GM10248 (cell line): ENCODE data around the gene MYT1.

ENCODE experiments used
- CTCF ChIA-PET: fragments of 300-600 bp; sonication (Branson Sonifier 250); formaldehyde crosslinking; extraction: SDS; loops from one replicate; lab custom pipeline; 2021; ENCODE audit warnings: antibody characterized with exemption; lab: Yijun Ruan, JAX
- POLR2A ChIA-PET: fragments of 350-650 bp; sonication (Branson Sonifier 250); formaldehyde crosslinking; extraction: SDS; loops from one replicate; lab custom pipeline; 2020; ENCODE audit warnings: antibody characterized with exemption; lab: Yijun Ruan, JAX
- DNase-seq: peaks from one replicate; pipeline ENCODE4 v3.0.0; 2012; ENCODE audit errors: extremely low spot score
- TF ChIP-seq, protein P1 (sequence below): IDR thresholded peaks from 2 replicates; pipeline ENCODE4 v1.5.1; 2012; ENCODE audit warnings: mild to moderate bottlenecking, low read depth; ENCODE audit errors: extremely low read depth, missing control alignments, control extremely low read depth

Gene MYT1

DNA sequence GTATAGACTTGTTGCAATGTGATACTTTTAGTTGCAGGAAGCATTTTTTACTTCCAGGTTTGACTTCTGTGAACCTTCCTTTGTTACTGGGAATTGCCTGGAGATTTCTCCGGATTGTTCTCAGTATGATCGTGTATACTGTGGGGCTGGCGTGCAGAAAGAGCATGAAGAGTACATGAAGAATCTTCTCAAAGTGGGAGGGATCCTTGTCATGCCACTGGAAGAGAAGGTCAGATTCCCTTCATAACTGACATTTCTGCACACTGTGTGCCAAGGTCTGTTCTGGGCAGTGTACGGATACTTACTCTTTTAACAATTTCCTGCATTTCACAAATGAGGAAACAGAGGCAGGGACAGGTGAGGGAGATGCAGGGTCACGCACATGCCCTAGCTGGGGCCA is 100.9 kb downstream of the MYT1 start:
- ChIA-PET CTCF (interaction anchor here (2.6 kb wide), 1 partner anchor 21 kb away, joined by 8 read pairs; no protein-coding TSS in a partner anchor), POLR2A (no interaction called here)
- TF ChIP-seq, protein P1, sequence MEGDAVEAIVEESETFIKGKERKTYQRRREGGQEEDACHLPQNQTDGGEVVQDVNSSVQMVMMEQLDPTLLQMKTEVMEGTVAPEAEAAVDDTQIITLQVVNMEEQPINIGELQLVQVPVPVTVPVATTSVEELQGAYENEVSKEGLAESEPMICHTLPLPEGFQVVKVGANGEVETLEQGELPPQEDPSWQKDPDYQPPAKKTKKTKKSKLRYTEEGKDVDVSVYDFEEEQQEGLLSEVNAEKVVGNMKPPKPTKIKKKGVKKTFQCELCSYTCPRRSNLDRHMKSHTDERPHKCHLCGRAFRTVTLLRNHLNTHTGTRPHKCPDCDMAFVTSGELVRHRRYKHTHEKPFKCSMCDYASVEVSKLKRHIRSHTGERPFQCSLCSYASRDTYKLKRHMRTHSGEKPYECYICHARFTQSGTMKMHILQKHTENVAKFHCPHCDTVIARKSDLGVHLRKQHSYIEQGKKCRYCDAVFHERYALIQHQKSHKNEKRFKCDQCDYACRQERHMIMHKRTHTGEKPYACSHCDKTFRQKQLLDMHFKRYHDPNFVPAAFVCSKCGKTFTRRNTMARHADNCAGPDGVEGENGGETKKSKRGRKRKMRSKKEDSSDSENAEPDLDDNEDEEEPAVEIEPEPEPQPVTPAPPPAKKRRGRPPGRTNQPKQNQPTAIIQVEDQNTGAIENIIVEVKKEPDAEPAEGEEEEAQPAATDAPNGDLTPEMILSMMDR = no peak
- DNase-seq = no peak

DNA sequence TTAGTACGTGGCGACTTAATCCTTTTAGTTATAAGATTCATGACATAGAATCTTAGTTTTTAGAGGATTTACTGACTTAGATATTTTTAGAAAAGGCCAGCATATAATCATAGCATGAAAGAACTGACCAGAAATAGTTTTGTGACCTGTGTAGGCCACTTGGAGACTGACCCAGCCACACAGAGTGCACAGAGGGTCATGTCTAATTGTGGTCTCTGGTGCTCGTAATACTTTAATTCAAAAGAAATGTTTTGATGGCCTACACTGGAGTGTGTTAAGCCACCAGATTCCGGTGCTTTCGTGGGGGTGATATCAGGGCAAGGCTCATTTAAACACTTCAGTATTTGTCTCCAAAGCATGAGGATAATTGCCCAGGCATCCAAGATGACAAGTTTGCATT is 102.7 kb downstream of the MYT1 start:
- CTCF ChIA-PET = interaction anchor here (1.4 to 1.6 kb wide), 2 partner anchors 18 to 19 kb away, joined by 4 to 9 read pairs; no protein-coding TSS in a partner anchor
- DNase-seq = no peak
- TF ChIP-seq, protein P1 = no peak
- POLR2A ChIA-PET = no interaction called here

DNA sequence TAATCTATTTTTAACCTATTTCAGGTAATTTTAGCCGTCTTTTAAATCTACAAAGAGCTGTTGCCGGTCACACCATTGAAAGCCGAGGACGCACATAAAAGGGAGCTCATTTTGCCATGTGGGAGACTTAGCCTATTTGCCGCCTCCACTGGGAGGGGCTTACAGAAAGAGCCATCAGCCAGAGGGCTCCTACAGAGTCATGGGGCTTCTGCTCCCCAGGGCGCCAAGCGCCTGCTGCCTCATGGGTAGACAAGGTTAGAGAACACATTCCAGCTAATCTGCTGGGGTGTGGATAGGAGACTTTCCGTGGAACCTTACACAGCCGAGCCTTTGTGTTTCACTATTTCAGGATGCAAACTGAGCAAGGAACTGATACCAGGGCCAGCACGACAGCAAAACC is 103.9 kb downstream of the MYT1 start:
- DNase-seq = no peak
- ChIA-PET CTCF (interaction anchor here (1.4 to 1.6 kb wide), 2 partner anchors 16 to 18 kb away, joined by 4 to 9 read pairs; no protein-coding TSS in a partner anchor), POLR2A (no interaction called here)
- TF ChIP-seq, protein P1 = no peak

DNA sequence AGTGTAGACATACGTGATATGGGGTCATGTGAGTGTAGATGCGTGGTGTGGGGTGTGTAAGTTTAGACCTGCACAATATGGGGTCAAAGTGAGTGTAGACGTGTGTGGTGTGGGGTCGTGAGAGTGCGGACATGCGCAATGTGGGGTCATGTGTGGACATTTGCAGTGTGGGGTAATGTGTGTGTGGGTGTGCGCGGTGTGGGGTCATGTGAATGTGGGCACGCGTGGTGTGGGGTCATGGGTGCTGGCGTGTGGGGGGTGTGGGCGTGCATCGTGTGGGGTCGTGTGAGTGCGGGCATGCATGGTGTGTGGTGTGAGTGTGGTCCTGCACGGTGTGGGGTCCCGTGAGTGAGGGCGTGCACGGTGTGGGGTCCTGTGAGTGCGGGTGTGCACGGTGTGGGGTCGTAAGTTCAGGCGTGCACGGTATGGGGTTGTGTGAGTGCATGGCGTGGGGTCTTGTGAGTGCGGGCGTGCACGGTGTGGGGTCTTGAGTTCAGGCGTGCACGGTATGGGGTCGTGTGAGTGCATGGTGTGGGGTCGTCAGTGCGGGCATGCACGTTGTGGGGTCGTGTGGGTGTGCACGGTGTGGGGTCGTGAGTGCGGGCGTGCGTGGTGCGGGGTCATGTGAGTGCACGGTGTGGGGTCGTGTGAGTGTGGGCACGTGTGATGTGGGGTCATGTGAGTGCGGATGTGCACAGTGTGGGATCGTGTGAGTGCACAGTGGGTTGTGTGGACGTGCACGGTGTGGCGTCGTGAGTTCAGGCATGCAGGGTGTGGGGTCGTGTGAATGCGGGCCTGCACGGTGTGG is 105.6 kb downstream of the MYT1 start:
- CTCF ChIA-PET = no interaction called here
- POLR2A ChIA-PET = no interaction called here
- DNase-seq = no peak
- TF ChIP-seq, protein P1 = no peak

DNA sequence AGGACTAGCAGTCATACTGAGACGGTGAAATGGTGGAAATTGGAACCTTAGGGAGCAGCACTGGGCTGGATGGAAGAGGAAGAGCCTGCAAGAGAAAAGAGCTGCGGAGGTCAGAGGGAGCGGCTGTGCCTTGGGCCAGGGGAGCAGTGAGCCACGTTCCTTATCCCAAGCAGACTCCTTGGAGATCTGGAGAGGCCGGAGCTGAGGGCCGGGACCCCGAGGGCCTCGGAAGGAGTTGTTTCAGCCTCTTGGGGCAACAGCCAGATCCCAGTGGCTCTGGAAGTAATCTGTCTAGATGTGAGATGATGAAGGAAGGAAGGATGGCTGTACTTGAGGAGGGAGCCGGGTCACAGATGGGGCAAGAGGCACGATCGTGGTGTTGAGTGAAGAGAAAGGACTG is 107.4 kb downstream of the MYT1 start:
- CTCF ChIA-PET = interaction anchor here (1.1 to 1.7 kb wide), 2 partner anchors 14 to 22 kb away, joined by 3 to 12 read pairs; no protein-coding TSS in a partner anchor
- POLR2A ChIA-PET = no interaction called here
- no peak for DNase-seq
- TF ChIP-seq, protein P1 = no peak

DNA sequence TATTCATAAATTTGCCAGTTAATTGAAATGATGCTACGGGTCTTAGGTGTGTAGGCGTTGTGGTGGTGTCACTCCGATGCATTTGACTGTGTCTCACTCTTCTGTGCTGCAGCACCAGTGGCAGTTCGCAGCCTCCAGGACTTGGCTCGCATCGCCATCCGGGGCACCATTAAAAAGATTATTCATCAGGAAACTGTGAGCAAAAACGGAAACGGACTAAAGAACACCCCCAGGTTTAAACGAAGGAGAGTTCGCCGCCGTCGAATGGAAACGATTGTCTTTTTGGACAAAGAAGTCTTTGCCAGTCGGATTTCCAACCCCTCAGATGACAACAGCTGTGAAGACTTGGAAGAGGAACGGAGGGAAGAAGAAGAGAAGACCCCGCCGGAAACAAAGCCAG is 108.9 kb downstream of the MYT1 start:
- CTCF ChIA-PET = interaction anchor here (1.7 kb wide), 1 partner anchor 13 kb away, joined by 12 read pairs; no protein-coding TSS in a partner anchor
- DNase-seq = no peak
- TF ChIP-seq, protein P1 = no peak
- POLR2A ChIA-PET = no interaction called here
